Activated T-helper 17 cell treated with anti-CD3 and anti-CD28 coated beads, Interleukin-2, amount 50 U/mL, for 72 hours (primary cell): ENCODE measurements around the gene MTARC1. TPM values are rescaled to one million over a fixed set of nuclear protein-coding genes. Genes with fewer than 3 reads are reported as not detected.
A peak's percentile ranks its signal among the peaks of the same experiment; 100 is the strongest.

Experiments used
- ATAC-seq: fragments of 150-1000 bp; cut with Tn5 transposase; replicated peaks from 2 replicates; pipeline ENCODE4 v1.10.0; 2021; ENCODE audit warnings: mild to moderate bottlenecking, moderate library complexity
- H3K27ac Mint-ChIP-seq: one replicate; pipeline ENCODE4 v1.8.0; 2022; ENCODE audit warnings: mixed read lengths
- H3K27me3 Mint-ChIP-seq: one replicate; pipeline ENCODE4 v1.8.0; 2022; ENCODE audit warnings: mixed read lengths
- H3K36me3 Mint-ChIP-seq: one replicate; pipeline ENCODE4 v1.8.0; 2022; ENCODE audit warnings: low read depth, mild to moderate bottlenecking, mixed read lengths
- H3K4me1 Mint-ChIP-seq: one replicate; pipeline ENCODE4 v1.8.0; 2022; ENCODE audit warnings: mixed read lengths
- H3K4me3 Mint-ChIP-seq: one replicate; pipeline ENCODE4 v1.8.0; 2022; ENCODE audit warnings: mild to moderate bottlenecking, mixed read lengths
- H3K9me3 Mint-ChIP-seq: one replicate; pipeline ENCODE4 v1.8.0; 2022; ENCODE audit warnings: mixed read lengths
- total RNA-seq, 2 donors: library from RNA; stranded (reverse); gene quantifications; one replicate each; pipeline ENCODE4 v1.2.3, GENCODE V29; 2022

Gene MTARC1
- total RNA-seq, 2 donors from 2014 or later: 0.11 TPM; not detected in 1

DNA sequence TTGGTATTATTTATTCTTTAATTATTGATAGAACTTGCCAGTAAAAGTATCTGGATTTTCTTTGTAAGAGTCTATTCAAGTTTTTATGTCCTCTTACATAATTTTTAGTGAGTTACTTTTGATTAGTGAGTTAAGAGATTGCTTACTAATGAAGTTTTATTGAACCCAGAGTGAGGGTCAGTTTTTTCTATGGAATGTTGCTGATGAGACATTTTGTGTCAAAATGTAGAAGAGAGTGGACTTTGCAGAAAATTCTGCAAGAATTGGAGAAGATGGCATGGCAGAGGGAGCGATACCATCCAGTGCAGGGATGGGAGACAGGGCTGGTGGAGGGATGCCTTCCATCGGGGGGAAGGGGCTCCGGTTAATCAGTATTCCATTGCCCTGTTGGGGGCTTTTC lies 27.6 kb upstream of the MTARC1 start:
- Mint-ChIP-seq H3K9me3 (no peaks in the 10 kb centered on the region), H3K27me3 (peaks cover 15% of the 10 kb centered on the region), H3K36me3 (no peaks in the 10 kb centered on the region), H3K4me3 (no peak overlapping the region), H3K4me1 (no peaks in the 10 kb centered on the region), H3K27ac (no peak overlapping the region)
- no peak for ATAC-seq

DNA sequence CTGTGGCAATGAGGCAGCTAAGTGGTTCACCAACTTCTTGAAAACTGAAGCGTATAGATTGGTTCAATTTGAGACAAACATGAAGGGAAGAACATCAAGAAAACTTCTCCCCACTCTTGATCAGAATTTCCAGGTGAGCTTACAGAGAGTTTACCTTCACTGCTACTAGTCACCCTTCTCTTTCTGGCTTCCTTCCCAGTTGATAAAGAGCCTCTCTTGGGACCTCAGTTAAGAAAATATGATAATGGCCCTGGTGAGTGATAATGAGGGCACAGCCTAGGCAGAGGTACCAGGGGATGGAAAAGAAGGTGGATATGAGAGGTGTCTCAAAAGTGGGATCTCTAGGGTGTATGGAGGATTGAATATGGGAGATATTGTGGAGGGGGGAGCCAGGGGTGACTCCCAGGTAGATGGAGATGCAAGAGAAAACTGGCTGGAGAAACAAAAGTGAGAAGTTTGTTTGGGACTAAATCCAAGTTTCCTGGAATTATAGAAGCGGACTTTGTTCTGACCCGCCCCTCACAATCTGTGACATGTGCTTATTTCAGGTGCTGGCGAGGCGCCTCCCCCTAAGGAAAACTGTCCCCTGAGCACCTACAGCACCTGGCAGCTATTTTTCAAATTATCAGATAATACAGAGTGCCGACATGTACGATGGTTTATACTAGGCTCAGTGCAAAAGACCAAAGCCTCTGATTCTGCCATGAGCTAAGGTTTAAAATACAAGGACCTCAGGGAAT lies 24.9 kb upstream of the MTARC1 start:
- no peak for ATAC-seq
- no peak overlapping the region for H3K4me3 Mint-ChIP-seq
- H3K9me3 Mint-ChIP-seq: no peaks in the 10 kb centered on the region
- no peak overlapping the region for H3K27ac Mint-ChIP-seq
- H3K36me3 Mint-ChIP-seq: no peaks in the 10 kb centered on the region
- no peaks in the 10 kb centered on the region for H3K4me1 Mint-ChIP-seq
- peaks cover 7% of the 10 kb centered on the region for H3K27me3 Mint-ChIP-seq

DNA sequence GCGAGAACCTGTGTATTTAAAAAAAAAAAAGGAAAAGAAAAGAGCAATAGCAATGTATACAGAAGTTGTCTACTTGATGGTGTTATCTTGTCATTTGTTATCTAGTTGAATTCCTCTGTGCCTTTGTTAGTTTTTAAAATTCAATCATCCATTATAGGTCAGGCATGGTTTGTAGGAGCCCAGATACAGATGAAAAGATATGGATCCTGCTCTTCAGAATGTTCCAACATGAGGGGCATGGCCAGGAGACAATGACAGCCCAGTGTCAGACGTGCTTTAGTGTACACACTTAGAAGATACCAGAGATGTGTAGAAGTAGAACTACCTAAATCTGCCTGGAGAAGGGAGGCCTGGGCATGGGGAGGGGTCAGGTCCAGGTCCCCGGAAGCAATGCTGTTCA lies 22.0 kb upstream of the MTARC1 start:
- Mint-ChIP-seq H3K9me3 (no peaks in the 10 kb centered on the region), H3K27me3 (no peaks in the 10 kb centered on the region), H3K36me3 (no peaks in the 10 kb centered on the region), H3K27ac (no peak overlapping the region), H3K4me3 (no peak overlapping the region), H3K4me1 (no peaks in the 10 kb centered on the region)
- ATAC-seq: no peak

DNA sequence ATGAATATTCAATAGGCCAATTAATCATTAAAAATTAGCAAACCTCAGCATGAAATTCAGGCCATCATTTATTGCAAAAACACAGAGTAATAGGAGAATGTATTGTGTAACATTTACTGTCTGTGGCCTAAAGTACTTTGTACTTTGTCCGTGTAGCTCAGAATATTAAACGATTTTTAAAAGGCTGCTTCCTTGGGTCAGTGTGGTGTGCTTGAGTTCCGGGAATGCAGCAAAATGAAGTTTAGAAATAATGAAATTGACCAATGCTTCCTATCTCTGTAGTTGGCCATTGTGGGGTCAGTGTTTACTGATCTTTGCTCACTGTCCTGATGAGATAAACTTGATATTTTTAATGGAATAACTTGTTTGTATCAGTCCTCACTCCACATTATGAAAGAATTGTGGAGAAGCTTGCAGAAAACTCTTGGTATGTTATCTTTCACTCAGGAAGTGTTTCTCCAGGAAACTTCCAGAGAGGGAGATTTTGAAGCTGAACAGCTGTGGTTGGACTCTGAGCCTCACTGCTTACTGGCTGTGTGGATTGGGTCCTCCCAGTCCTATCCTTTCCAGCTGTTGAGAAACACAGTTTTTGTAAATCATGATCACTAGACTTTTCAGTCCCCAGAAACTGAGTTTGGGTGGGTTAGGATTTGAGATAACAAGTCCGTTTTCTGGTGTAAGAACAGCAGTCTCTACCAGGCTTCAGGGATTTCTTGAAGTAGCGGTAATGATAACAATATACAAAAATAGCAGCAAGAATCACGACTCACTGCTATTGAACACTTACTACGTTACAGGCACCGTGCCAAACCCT lies 19.2 kb upstream of the MTARC1 start:
- no peaks in the 10 kb centered on the region for H3K36me3 Mint-ChIP-seq
- no peaks in the 10 kb centered on the region for H3K9me3 Mint-ChIP-seq
- peaks cover 4% of the 10 kb centered on the region for H3K27me3 Mint-ChIP-seq
- H3K4me1 Mint-ChIP-seq: no peaks in the 10 kb centered on the region
- no peak overlapping the region for H3K4me3 Mint-ChIP-seq
- ATAC-seq: no peak
- no peak overlapping the region for H3K27ac Mint-ChIP-seq

DNA sequence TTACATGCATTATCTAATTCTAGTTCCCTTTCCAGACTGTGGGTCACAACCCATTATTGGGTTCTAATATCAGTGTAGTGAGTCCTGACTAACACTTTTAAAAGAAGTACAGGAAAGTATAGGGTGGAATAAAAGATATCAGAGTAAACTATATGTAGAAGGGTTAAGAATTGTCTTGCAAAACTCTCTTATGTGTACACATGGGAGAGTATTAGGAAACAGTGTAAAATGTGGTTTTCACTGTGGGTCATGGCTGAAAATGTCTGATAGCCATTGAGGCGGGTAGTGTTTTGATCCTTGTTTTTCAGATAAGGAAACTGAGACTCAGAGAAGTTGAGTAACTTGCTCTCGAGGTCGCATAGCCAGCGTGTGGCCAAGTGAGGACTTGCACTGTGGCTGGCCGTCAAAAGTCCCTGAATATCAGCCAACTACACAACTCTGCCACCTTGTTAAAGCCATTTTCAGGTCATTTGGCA lies 18.5 kb upstream of the MTARC1 start:
- no peak overlapping the region for H3K27ac Mint-ChIP-seq
- ATAC-seq: no peak
- H3K4me3 Mint-ChIP-seq: no peak overlapping the region
- H3K4me1 Mint-ChIP-seq: no peaks in the 10 kb centered on the region
- peaks cover 4% of the 10 kb centered on the region for H3K27me3 Mint-ChIP-seq
- H3K9me3 Mint-ChIP-seq: no peaks in the 10 kb centered on the region
- no peaks in the 10 kb centered on the region for H3K36me3 Mint-ChIP-seq

DNA sequence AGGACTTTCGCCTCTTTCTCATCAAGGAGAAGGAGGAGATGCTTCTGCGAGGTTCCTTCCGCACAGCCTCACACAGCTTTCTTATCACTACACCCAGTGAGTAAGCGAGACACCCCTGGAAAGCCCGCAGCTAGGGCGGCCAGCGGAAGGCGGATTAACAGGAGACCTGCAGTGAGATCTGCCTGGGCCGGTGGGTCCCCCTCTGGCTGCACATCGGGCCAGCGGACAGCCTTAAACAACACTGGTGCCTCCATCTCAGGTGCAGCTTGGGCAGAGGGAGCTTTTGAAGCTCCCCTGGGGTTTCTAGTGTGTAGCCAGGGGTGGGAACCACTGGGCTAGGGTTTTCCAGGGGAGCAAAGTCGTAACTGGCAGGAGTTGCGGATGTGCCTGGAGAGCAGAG lies 17.5 kb upstream of the MTARC1 start:
- Mint-ChIP-seq H3K27me3 (peaks cover 6% of the 10 kb centered on the region), H3K4me3 (no peak overlapping the region), H3K4me1 (no peaks in the 10 kb centered on the region), H3K27ac (no peak overlapping the region), H3K36me3 (no peaks in the 10 kb centered on the region), H3K9me3 (no peaks in the 10 kb centered on the region)
- no peak for ATAC-seq

DNA sequence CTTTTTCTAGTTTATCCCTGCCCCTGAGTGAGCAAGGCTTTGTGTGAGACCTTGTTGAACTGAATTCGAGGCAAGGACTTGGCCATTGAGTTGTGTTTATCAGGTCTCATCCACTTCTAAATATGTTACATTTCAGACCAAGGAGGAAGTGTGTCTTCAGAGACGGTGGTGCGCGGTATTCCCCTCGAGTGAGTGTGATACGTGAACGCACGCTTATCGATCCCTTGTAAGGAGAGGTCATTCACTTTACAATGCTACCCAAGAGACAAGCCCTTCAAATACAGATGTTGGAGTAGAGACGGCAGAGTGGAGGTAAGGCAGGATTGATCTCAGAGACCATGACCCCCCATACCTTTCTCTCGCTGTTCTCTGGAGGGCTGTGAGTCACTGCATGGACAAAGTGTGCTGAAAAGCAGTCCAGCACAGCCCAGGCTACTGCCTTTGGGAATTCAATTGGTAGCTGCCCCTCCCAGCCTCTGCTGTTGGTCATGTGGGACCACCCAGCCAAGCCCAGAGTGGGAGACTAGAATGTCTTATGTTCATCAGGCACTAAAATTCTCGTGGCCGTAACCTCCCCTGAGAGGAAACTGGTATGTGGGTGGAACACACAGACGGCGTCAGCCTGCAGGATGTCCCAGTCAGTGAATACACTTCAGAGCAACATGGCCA lies 16.3 kb upstream of the MTARC1 start:
- H3K4me1 Mint-ChIP-seq: no peaks in the 10 kb centered on the region
- H3K27me3 Mint-ChIP-seq: peaks cover 10% of the 10 kb centered on the region
- H3K27ac Mint-ChIP-seq: no peak overlapping the region
- no peak for ATAC-seq
- no peaks in the 10 kb centered on the region for H3K36me3 Mint-ChIP-seq
- no peak overlapping the region for H3K4me3 Mint-ChIP-seq
- H3K9me3 Mint-ChIP-seq: no peaks in the 10 kb centered on the region

DNA sequence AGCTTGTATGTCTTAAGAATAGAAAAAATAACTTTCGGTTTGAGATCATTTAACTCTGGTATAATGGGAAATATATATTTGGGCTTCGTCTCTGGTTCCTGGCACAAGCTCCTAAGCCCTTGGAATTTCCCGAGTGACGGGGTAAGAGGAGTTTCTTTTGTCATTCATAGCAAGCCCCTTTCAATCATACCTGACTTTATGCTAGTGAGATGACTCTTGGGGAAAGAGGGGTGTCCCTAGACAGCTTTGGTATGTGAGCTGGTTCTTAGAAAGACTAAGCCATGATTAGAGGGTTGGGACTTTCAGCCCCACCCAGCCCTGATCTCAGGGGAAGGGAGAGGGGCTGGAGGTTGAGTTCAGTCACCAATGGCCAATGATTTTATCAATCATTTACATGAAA lies 13.9 kb upstream of the MTARC1 start:
- Mint-ChIP-seq H3K27me3 (peaks cover 11% of the 10 kb centered on the region), H3K27ac (no peak overlapping the region), H3K36me3 (no peaks in the 10 kb centered on the region), H3K4me3 (no peak overlapping the region), H3K4me1 (no peaks in the 10 kb centered on the region), H3K9me3 (no peaks in the 10 kb centered on the region)
- no peak for ATAC-seq

DNA sequence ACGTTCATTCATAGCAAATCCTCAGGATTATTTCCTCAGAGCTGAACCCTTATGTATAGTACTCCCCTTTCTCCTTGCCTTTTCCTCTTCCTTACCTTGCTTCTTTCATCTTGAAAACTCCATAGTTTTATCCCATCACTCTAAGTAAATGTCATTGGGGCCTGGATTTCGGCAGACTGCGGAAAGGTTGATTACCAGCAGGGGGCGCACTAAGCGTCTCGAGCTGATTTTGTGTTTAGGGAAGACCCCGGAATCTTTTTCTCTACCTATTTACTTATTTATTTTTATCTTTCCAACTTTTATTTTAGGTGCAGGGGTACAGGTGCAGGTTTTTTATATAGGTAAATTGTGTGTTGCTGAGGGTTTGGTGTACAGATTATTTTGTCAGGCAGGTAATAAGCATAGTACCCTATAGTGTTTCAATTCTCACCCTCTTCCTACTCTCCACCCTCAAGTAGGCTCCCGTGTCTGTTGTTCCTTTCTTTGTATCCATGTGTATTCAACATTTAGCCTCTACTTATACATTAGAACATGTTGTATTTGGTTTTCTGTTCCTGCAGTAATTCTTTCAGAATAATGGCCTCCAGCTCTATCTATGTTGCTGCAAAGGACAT lies 11.4 kb upstream of the MTARC1 start:
- H3K4me1 Mint-ChIP-seq: no peaks in the 10 kb centered on the region
- H3K9me3 Mint-ChIP-seq: no peaks in the 10 kb centered on the region
- no peaks in the 10 kb centered on the region for H3K36me3 Mint-ChIP-seq
- H3K27me3 Mint-ChIP-seq: peaks cover 7% of the 10 kb centered on the region
- H3K27ac Mint-ChIP-seq: no peak overlapping the region
- no peak for ATAC-seq
- H3K4me3 Mint-ChIP-seq: no peak overlapping the region

DNA sequence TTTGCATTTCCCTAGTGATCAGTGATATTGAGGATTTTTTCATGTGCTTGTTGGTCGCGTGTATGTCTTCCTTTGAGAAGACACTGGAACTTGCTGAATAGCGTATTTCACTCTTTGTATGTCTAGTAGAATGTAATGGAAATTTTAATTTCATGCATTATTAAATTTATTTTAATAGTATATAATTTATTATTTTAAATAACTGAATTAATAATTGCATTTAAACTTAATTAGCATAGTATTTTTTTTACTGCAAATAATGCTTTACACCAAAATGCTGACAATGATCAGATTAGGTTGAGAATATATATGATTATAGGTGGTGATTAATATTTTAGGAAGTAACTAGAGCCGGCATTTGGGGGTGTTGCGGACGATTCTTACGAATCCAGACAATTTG lies 10.5 kb upstream of the MTARC1 start:
- Mint-ChIP-seq H3K4me3 (no peak overlapping the region), H3K27ac (no peak overlapping the region), H3K9me3 (no peaks in the 10 kb centered on the region), H3K27me3 (peaks cover 7% of the 10 kb centered on the region), H3K4me1 (no peaks in the 10 kb centered on the region), H3K36me3 (no peaks in the 10 kb centered on the region)
- no peak for ATAC-seq

DNA sequence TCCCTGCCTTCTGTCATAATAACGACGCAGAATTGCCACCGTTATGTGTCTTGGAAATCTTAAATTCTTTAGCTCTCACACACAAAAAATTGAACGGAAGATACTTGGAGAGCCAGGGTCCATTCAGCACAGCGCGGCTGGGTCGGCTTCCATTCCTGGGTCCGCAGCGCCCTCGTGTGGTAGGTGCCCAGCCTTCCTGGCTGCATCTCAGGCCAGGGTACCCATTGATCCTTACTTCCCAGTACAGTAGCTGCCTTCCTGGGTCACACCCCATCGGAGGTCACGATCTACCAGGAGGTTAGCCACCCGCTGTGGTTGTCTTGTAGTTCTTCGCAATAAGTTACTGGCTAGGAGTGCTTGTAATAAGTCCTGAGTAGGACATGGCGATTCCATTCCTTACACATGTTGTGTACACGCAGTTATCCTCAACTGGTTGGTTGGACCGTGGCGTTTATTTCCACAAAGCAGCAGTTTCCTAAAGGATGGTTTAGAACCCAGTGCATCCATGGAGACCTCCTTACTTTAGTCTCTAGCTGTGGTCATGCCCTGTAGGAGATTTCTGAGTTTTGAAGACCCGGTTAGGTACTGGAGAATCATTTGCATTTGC lies 9.9 kb upstream of the MTARC1 start:
- Mint-ChIP-seq H3K4me1 (no peaks in the 10 kb centered on the region), H3K9me3 (no peaks in the 10 kb centered on the region), H3K4me3 (no peak overlapping the region), H3K36me3 (no peaks in the 10 kb centered on the region), H3K27ac (no peak overlapping the region), H3K27me3 (peaks cover 7% of the 10 kb centered on the region)
- peak; percentile 86 for ATAC-seq

DNA sequence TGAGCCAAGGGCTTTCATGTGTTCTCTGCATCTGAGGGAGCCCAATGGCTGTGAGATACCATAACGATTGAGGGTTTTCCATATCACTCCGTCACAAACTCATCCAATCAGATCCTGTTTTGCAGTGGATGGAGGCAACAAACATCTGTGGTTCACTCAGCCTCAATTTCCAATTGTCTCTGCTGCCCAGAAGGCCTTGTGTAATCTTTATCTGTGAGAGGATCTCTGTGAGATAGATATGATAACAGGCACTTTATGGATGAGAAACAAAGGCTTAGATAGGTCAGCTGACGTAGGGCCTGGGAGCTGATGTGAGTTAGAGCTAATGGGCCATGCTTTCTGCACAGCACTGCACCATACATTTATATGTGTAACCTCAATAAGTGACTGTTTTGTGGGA lies 3.3 kb upstream of the MTARC1 start:
- H3K36me3 Mint-ChIP-seq: no peaks in the 10 kb centered on the region
- ATAC-seq: no peak
- peaks cover 15% of the 10 kb centered on the region for H3K27me3 Mint-ChIP-seq
- H3K27ac Mint-ChIP-seq: no peak overlapping the region
- no peaks in the 10 kb centered on the region for H3K9me3 Mint-ChIP-seq
- no peak overlapping the region for H3K4me3 Mint-ChIP-seq
- no peaks in the 10 kb centered on the region for H3K4me1 Mint-ChIP-seq

DNA sequence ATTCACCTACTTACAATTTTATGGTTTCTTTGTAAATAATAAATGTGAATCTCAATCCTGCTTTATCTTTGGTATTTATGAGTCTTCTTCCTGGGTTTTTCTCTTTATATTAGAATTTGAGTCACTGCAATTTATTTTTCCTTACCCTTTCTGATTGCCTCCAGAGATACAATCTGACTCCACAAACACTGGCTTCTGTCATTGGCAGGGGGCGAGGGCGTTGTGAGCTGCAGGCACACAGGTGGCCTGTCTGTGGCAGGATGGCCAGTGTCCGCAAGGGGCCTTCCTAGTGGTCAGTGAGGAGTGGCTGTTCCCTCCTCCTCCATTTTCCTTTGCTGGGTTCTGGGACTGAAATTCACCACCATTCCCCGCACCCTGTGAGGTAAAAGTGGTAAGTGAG lies 2.0 kb upstream of the MTARC1 start:
- no peaks in the 10 kb centered on the region for H3K9me3 Mint-ChIP-seq
- no peaks in the 10 kb centered on the region for H3K4me1 Mint-ChIP-seq
- no peak for ATAC-seq
- no peaks in the 10 kb centered on the region for H3K36me3 Mint-ChIP-seq
- peaks cover 21% of the 10 kb centered on the region for H3K27me3 Mint-ChIP-seq
- no peak overlapping the region for H3K27ac Mint-ChIP-seq
- no peak overlapping the region for H3K4me3 Mint-ChIP-seq
